Caco-2 (cell line): ENCODE results near the gene POMC. TPM values are rescaled to one million over a fixed set of nuclear protein-coding genes. Genes with fewer than 3 reads are reported as not detected.

Experiments
- BruUV-seq: library from RNA; stranded (reverse); fragments of 400-500 nt; replicated peaks from 2 replicates; lab custom pipeline; 2021; lab: Mats Ljungman, UMichigan
- CTCF ChIA-PET: fragments of 300-600 bp; sonication (Branson Sonifier 250); formaldehyde crosslinking; loops from one replicate; lab custom pipeline; 2022; ENCODE audit warnings: antibody characterized with exemption; lab: Charles Lee
- POLR2A ChIA-PET: fragments of 300-600 bp; sonication (Branson Sonifier 250); formaldehyde crosslinking; loops from one replicate; lab custom pipeline; 2022; ENCODE audit warnings: antibody characterized with exemption; lab: Charles Lee
- DNase-seq, 2 experiments: peaks; one replicate each; pipeline versions ENCODE4 v3.0.0 to v3.0.0-alpha.2; 2020 to 2022
- H3K27me3 ChIP-seq: replicated peaks from 2 replicates; pipeline ENCODE4 v1.6.0; 2011; ENCODE audit warnings: low read length; ENCODE audit not compliant: control insufficient read depth, insufficient read depth
- H3K36me3 ChIP-seq: 2 replicates; pipeline ENCODE4 v1.5.1; 2011; ENCODE audit warnings: low read length; ENCODE audit not compliant: control insufficient read depth, insufficient read depth
- H3K4me1 ChIP-seq: fragments of 250-450 bp; sonication (Bioruptor Pico); 2 replicates; pipeline ENCODE4 v1.5.1; 2020; ENCODE audit warnings: mild to moderate bottlenecking
- H3K4me3 ChIP-seq: 2 replicates; pipeline ENCODE4 v1.5.1; 2011; ENCODE audit warnings: low read depth, mild to moderate bottlenecking, control low read depth, low read length
- H3K9me3 ChIP-seq: fragments of 250-450 bp; sonication (Bioruptor Pico); 2 replicates; pipeline ENCODE4 v1.5.1; 2020; ENCODE audit warnings: mild to moderate bottlenecking, moderate library complexity
- H3K27ac Mint-ChIP-seq: one replicate; pipeline ENCODE4 v1.8.0; 2022; ENCODE audit warnings: mixed read lengths; ENCODE audit not compliant: unreplicated experiment
- H3K27me3 Mint-ChIP-seq: one replicate; pipeline ENCODE4 v1.8.0; 2022; ENCODE audit warnings: mixed read lengths; ENCODE audit not compliant: insufficient read depth, unreplicated experiment
- H3K36me3 Mint-ChIP-seq: one replicate; pipeline ENCODE4 v1.8.0; 2022; ENCODE audit warnings: mild to moderate bottlenecking, mixed read lengths; ENCODE audit not compliant: insufficient read depth, unreplicated experiment
- H3K4me1 Mint-ChIP-seq: one replicate; pipeline ENCODE4 v1.8.0; 2022; ENCODE audit warnings: low read depth, mixed read lengths; ENCODE audit not compliant: unreplicated experiment
- H3K4me3 Mint-ChIP-seq: one replicate; pipeline ENCODE4 v1.8.0; 2022; ENCODE audit warnings: mild to moderate bottlenecking, moderate library complexity, mixed read lengths; ENCODE audit not compliant: unreplicated experiment
- H3K9me3 Mint-ChIP-seq: one replicate; pipeline ENCODE4 v1.8.0; 2022; ENCODE audit warnings: mixed read lengths; ENCODE audit not compliant: unreplicated experiment
- intact Hi-C: fragments of 100-400 bp; cut with micrococcal nuclease; formaldehyde crosslinking; loops from one replicate; pipeline ENCODE4 v1.10.0; 2022; ENCODE audit not compliant: unreplicated experiment
- total RNA-seq: library from RNA; stranded (reverse); gene quantifications from 2 replicates; pipeline ENCODE4 v1.2.3, GENCODE V29; 2022
- TF ChIP-seq, protein P1 (sequence below), 2 experiments: fragments of 200-600 bp in 1 of 2; IDR thresholded peaks; 1 replicate in 1 of 2; 2 replicates in 1 of 2; pipeline versions ENCODE4 v1.5.1 to v1.8.0; 2011 to 2022; ENCODE audit warnings: antibody characterized with exemption in 1 of 2, control low read depth in 1 of 2, inconsistent platforms in 1 of 2, low read depth in 1 of 2, low read length in 1 of 2, mild to moderate bottlenecking in 1 of 2, moderate library complexity in 1 of 2; ENCODE audit not compliant: insufficient read depth in 1 of 2, severe bottlenecking in 1 of 2, unreplicated experiment in 1 of 2

The POMC gene
- total RNA-seq, 1 experiment from 2014 or later = 14.9 TPM

DNA sequence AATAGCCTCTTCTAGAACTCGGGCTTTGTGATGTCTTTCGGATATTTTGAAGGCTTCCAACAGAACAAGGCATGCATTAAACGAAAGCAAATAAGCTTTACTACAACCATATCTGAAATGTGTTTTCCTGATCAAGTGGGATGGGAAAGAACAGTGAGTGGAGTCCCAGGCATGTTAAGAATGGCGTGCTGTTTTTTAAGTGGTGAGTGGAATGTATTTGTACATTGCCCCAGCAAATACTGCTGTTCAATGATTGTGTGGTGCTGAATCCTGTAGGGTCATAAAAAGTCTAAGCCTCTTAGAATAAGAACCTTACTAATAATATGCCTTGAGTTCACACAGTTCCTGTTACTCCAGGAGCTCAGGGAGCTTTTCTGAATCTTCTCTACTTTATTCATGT is 52.5 kb downstream of the POMC start:
- ChIA-PET CTCF (interaction anchor here (1.1 to 1.5 kb wide), 4 partner anchors 10 to 141 kb away, joined by 3 to 4 read pairs (median 3); no protein-coding TSS in a partner anchor), POLR2A (interaction anchor here (0.5 to 0.6 kb wide), 2 partner anchors 9 to 1145 kb away, joined by 3 read pairs; no protein-coding TSS in a partner anchor)
- Histone ChIP-seq H3K27me3 (no peaks in the 10 kb centered on the region), H3K4me3 (no peak overlapping the region), H3K36me3 (no peaks in the 10 kb centered on the region), H3K4me1 (peaks cover 37% of the 10 kb centered on the region), H3K9me3 (no peaks in the 10 kb centered on the region)
- no TSS peak for BruUV-seq
- TF ChIP-seq, protein P1, sequence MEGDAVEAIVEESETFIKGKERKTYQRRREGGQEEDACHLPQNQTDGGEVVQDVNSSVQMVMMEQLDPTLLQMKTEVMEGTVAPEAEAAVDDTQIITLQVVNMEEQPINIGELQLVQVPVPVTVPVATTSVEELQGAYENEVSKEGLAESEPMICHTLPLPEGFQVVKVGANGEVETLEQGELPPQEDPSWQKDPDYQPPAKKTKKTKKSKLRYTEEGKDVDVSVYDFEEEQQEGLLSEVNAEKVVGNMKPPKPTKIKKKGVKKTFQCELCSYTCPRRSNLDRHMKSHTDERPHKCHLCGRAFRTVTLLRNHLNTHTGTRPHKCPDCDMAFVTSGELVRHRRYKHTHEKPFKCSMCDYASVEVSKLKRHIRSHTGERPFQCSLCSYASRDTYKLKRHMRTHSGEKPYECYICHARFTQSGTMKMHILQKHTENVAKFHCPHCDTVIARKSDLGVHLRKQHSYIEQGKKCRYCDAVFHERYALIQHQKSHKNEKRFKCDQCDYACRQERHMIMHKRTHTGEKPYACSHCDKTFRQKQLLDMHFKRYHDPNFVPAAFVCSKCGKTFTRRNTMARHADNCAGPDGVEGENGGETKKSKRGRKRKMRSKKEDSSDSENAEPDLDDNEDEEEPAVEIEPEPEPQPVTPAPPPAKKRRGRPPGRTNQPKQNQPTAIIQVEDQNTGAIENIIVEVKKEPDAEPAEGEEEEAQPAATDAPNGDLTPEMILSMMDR (IDR thresholded peaks at IDR 0.05; ENCODE audit: insufficient read depth in 1 of 2, low read depth in 1 of 2, low read length in 1 of 2, severe bottlenecking in 1 of 2, unreplicated experiment in 1 of 2) = no peak
- DNase-seq = peak; percentile 70 to 75
- intact Hi-C loops = loop anchor here (2.0 to 5.0 kb wide), 2 partner anchors 39 to 73 kb away; partner anchors contain the start of gene EFR3B
- Mint-ChIP-seq H3K9me3 (no peaks in the 10 kb centered on the region), H3K4me1 (peaks cover 18% of the 10 kb centered on the region), H3K27me3 (no peaks in the 10 kb centered on the region), H3K36me3 (peaks cover 6% of the 10 kb centered on the region), H3K4me3 (peak overlapping the region; percentile 49), H3K27ac (peak overlapping the region; percentile 74)

DNA sequence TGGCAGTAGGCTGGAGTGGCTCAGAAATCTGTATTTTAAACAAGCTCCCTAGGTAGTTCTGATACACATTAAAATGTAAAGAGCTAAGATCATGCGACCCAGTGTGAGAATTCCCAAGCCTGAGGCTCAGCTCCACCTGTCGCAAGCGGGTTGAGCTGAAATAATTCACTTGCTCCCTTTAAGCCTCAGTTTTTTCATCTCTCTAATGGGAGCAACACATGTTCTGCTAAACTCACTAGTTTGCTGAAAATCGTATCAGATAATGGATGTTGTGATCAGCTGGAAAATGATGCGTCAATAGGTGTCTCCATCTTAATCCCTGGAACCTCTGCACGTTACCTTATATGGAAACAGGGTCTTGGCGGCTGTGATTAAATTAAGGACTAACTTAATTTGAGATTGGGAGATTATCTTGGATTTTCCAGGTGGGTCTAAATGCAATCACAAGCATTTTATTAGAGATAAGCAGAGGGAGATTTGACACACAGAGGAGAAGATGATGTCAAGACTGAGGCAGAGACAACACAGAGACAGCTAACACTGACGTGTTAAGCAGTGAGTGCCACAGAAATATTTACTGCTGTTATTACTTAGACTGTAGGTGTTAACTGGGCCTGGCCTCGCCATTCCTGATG is 53.0 kb downstream of the POMC start:
- Mint-ChIP-seq H3K9me3 (no peaks in the 10 kb centered on the region), H3K36me3 (peaks cover 6% of the 10 kb centered on the region), H3K4me3 (peak overlapping the region; percentile 49), H3K27ac (peak overlapping the region; percentile 74), H3K27me3 (no peaks in the 10 kb centered on the region), H3K4me1 (peaks cover 18% of the 10 kb centered on the region)
- ChIA-PET CTCF (interaction anchor here (0.6 to 1.5 kb wide), 4 partner anchors 10 to 492 kb away, joined by 3 to 4 read pairs (median 3); no protein-coding TSS in a partner anchor), POLR2A (interaction anchor here (0.5 kb wide), 1 partner anchor 1145 kb away, joined by 3 read pairs; no protein-coding TSS in a partner anchor)
- Histone ChIP-seq H3K4me1 (peaks cover 37% of the 10 kb centered on the region), H3K4me3 (no peak overlapping the region), H3K9me3 (no peaks in the 10 kb centered on the region), H3K27me3 (no peaks in the 10 kb centered on the region), H3K36me3 (no peaks in the 10 kb centered on the region)
- no peak for DNase-seq
- no TSS peak for BruUV-seq
- TF ChIP-seq, protein P1 (IDR thresholded peaks at IDR 0.05; ENCODE audit: insufficient read depth in 1 of 2, low read depth in 1 of 2, low read length in 1 of 2, severe bottlenecking in 1 of 2, unreplicated experiment in 1 of 2) = no peak
- intact Hi-C loops = loop anchor here (5.0 kb wide), 1 partner anchor 38 kb away; no protein-coding TSS in a partner anchor

DNA sequence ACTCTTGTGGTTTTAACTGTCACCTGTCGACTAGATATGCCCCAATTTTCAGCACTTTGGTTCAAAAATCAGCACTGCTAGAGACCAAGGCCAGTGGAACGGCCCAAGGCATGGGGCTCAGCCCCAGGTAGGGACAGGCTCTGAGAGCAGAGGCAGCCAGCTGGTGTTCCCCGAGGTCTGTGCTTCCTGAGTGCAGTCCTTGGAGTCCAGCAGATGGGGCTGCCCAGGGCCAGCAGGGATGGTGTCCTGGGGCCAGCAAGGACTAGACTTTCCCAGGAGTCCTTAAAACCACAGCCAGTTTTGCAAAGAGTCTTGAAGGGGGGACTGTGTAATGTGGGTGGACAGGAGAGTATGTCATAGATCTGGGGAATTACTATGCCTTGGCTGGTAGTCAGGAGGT is 56.3 kb downstream of the POMC start:
- intact Hi-C loops = no loop called here
- BruUV-seq = no TSS peak
- Mint-ChIP-seq H3K27me3 (no peaks in the 10 kb centered on the region), H3K4me1 (peaks cover 21% of the 10 kb centered on the region), H3K9me3 (no peaks in the 10 kb centered on the region), H3K4me3 (no peak overlapping the region), H3K36me3 (peaks cover 6% of the 10 kb centered on the region), H3K27ac (no peak overlapping the region)
- no peak overlapping the region for H3K4me3 ChIP-seq
- H3K4me1 ChIP-seq = peaks cover 34% of the 10 kb centered on the region
- H3K36me3 ChIP-seq = no peaks in the 10 kb centered on the region
- no peaks in the 10 kb centered on the region for H3K9me3 ChIP-seq
- no peak for DNase-seq
- POLR2A ChIA-PET = no interaction called here
- no peaks in the 10 kb centered on the region for H3K27me3 ChIP-seq
- TF ChIP-seq, protein P1 (IDR thresholded peaks at IDR 0.05; ENCODE audit: insufficient read depth in 1 of 2, low read depth in 1 of 2, low read length in 1 of 2, severe bottlenecking in 1 of 2, unreplicated experiment in 1 of 2) = no peak
- CTCF ChIA-PET = interaction anchor here (0.6 to 1.0 kb wide), 2 partner anchors 17 to 668 kb away, joined by 3 to 4 read pairs; no protein-coding TSS in a partner anchor

Other genes starting within 250 kb of the POMC start
- gene ADCY3, start 248.3 kb downstream of the POMC start, total RNA-seq = 71.3 and 75.6 TPM in 2 replicates
- gene DNAJC27, start 196.6 kb downstream of the POMC start, total RNA-seq = 5.1 and 6.1 TPM in 2 replicates
- 14.5 and 19.1 TPM in 2 replicates for gene EFR3B, start 126.5 kb downstream of the POMC start, total RNA-seq
- gene DNMT3A, start 173.3 kb upstream of the POMC start, total RNA-seq = 62.1 and 72.2 TPM in 2 replicates